Spleen (tissue), 11 donors: ENCODE results near the gene TIMM8B. TPM values are rescaled to one million over a fixed set of nuclear protein-coding genes. Genes with fewer than 3 reads are reported as not detected.

Source experiments
- DNase-seq: peaks from one replicate; pipeline ENCODE4 v3.0.0-alpha.2; 2020
- H3K27ac ChIP-seq, 8 donors: fragments of 200-600 bp; sonication (generic) in 7 of 8; 1 replicate in 4 of 8; 2 replicates in 4 of 8; pipeline versions ENCODE4 v1.5.0 to v1.8.0; 2016 to 2021; ENCODE audit warnings: inconsistent platforms in 4 of 8, mild to moderate bottlenecking in 4 of 8, moderate library complexity in 1 of 8
- H3K27me3 ChIP-seq, 7 donors: fragments of 200-600 bp; sonication (generic) in 6 of 7; replicated peaks in 1 of 7; 1 replicate in 4 of 7; 2 replicates in 3 of 7; pipeline versions ENCODE4 v1.5.0 to v1.8.0; 2016 to 2021; ENCODE audit warnings: inconsistent platforms in 3 of 7, mild to moderate bottlenecking in 1 of 7
- H3K36me3 ChIP-seq, 6 donors: fragments of 200-600 bp; sonication (generic) in 5 of 6; 1 replicate in 4 of 6; 2 replicates in 2 of 6; pipeline versions ENCODE4 v1.5.0 to v1.8.0; 2016 to 2021; ENCODE audit warnings: inconsistent platforms in 2 of 6
- H3K4me1 ChIP-seq, 6 donors: fragments of 200-600 bp; sonication (generic) in 5 of 6; 1 replicate in 3 of 6; 2 replicates in 3 of 6; pipeline versions ENCODE4 v1.5.0 to v1.8.0; 2016 to 2021; ENCODE audit warnings: inconsistent platforms in 3 of 6
- H3K4me3 ChIP-seq, 8 donors: fragments of 200-600 bp; sonication (generic) in 7 of 8; 1 replicate in 4 of 8; 2 replicates in 4 of 8; pipeline versions ENCODE4 v1.5.0 to v1.8.0; 2016 to 2021; ENCODE audit warnings: inconsistent platforms in 4 of 8, mild to moderate bottlenecking in 4 of 8, moderate library complexity in 2 of 8
- H3K9me3 ChIP-seq, 8 donors: fragments of 200-600 bp; sonication (generic) in 7 of 8; 1 replicate in 4 of 8; 2 replicates in 4 of 8; pipeline versions ENCODE4 v1.5.0 to v1.8.0; 2016 to 2021; ENCODE audit warnings: inconsistent platforms in 4 of 8
- CTCF ChIP-seq, 11 experiments: fragments of 200-600 bp in 7 of 11; fragments of 450-650 bp in 4 of 11; sonication (generic) in 4 of 11; IDR thresholded peaks in 8 of 11; conservative IDR thresholded peaks in 3 of 11; 1 replicate in 7 of 11; 2 replicates in 4 of 11; pipeline versions ENCODE4 v1.4.0 to v1.8.0; 2016 to 2021; ENCODE audit warnings: antibody characterized with exemption in 11 of 11, inconsistent platforms in 4 of 11, mild to moderate bottlenecking in 1 of 11
- POLR2A ChIP-seq, 3 donors: fragments of 450-650 bp; IDR thresholded peaks; one replicate each; pipeline ENCODE4 v1.5.1; 2017; ENCODE audit warnings: antibody characterized with exemption in 3 of 3, mild to moderate bottlenecking in 1 of 3
- POLR2AphosphoS5 ChIP-seq, 3 donors: sonication (generic); formaldehyde crosslinking; IDR thresholded peaks; one replicate each; pipeline ENCODE4 v1.5.1; 2017; ENCODE audit warnings: antibody characterized with exemption in 3 of 3
- WGBS, 5 donors: extraction: QIAGEN DNeasy Blood & Tissue Kit in 3 of 5; methylation state at CpG; one replicate each; pipeline versions ENCODE4 v1.1.5 to v1.1.7; 2013 to 2018; 5-methylcytosine and 5-hydroxymethylcytosine counted together
- intact Hi-C: fragments of 100-400 bp; cut with DNase I; formaldehyde crosslinking; loops from one replicate; pipeline ENCODE4 v1.15.0; 2023; ENCODE audit warnings: low total_unique reads
- polyA plus RNA-seq, 3 donors: library from polyadenylated mRNA; stranded (reverse); fragments of 200-250 nt; gene quantifications; one replicate each; pipeline ENCODE4 v1.2.1, GENCODE V29; 2013
- small RNA-seq, 4 donors: library from RNA; depleted of rRNA; stranded (forward); fragments of <200 nt; gene quantifications; one replicate each; pipeline ENCODE3, GENCODE V24; 2016
- total RNA-seq, 7 donors: library from RNA; depleted of rRNA in 3 of 7; stranded (reverse); fragments of >200 nt in 3 of 7; fragmentation: NEBNext Ultra II Directional in 4 of 7; extraction: Animal tissue kit (Norgen Biotek cat#: 25700) in 4 of 7; gene quantifications; one replicate each; pipeline versions ENCODE4 v1.1.0 to v1.2.1, GENCODE V29; 2016 to 2021
- donor health status: healthy with polysubstance abuse.
- donor health status: DM: no; HTN: no; CAD: no; lungs with moderate emphysema.
- donor health status: DM: no; HTN: no; CAD: no.
- donor health status: Bipolar disorder and iron deficiency.
- donor health status: healthy.
- donor health status: DM: no; HTN: no; CAD: no.
- donor health status: DM: yes; HTN: yes; CAD: no.

TIMM8B gene
- total and polyA plus RNA-seq, 10 donors: 16.8 to 98.9 (median 34.4) TPM

- TF ChIP-seq CTCF (IDR thresholded peaks at IDR 0.05 in 8 of 11, conservative IDR thresholded peaks at IDR 0.05 in 3 of 11): no peak
- no peak for TF ChIP-seq POLR2A (IDR thresholded peaks at IDR 0.05)
- TF ChIP-seq POLR2AphosphoS5 (IDR thresholded peaks at IDR 0.05): no peak
These were observed 43.6 kb downstream of the TIMM8B start for GRCh38 chr11:112042961-112043304.

GRCh38 chr11:112042161-112042960 lies 44.2 kb downstream of the TIMM8B start:
- TF ChIP-seq POLR2A (IDR thresholded peaks at IDR 0.05): no peak
- TF ChIP-seq POLR2AphosphoS5 (IDR thresholded peaks at IDR 0.05): no peak
- TF ChIP-seq CTCF (IDR thresholded peaks at IDR 0.05 in 8 of 11, conservative IDR thresholded peaks at IDR 0.05 in 3 of 11): no peak
- intact Hi-C loops: no loop called here
- Histone ChIP-seq H3K36me3 (peaks cover 0 to 100% (median 69%) of the 10 kb centered on the region in 6 donors), H3K27me3 (no peaks in the 10 kb centered on the region), H3K4me3 (no peak overlapping the region), H3K9me3 (peaks cover 0 to 2% (median 0%) of the 10 kb centered on the region in 8 donors), H3K27ac (no peak overlapping the region), H3K4me1 (no peaks in the 10 kb centered on the region)
- 53 to 58% (median 57%) methylated on average over 6 of the region's 6 CpGs for WGBS, 5 donors
- DNase-seq: no peak

More at GRCh38 chr11:112042961-112043304, 43.6 kb downstream of the TIMM8B start:
- 96 to 100% (median 96%) methylated on average over 2 of the region's 2 CpGs for WGBS, 5 donors
- H3K36me3 ChIP-seq: peaks cover 0 to 100% (median 66%) of the 10 kb centered on the region in 6 donors
- no peak overlapping the region for H3K27ac ChIP-seq
- H3K4me3 ChIP-seq: no peak overlapping the region
- no peaks in the 10 kb centered on the region for H3K27me3 ChIP-seq
- H3K9me3 ChIP-seq: peaks cover 0 to 6% (median 0%) of the 10 kb centered on the region in 8 donors
- peaks cover 0 to 2% (median under 1%) of the 10 kb centered on the region in 6 donors for H3K4me1 ChIP-seq
- intact Hi-C loops: no loop called here
- DNase-seq: no peak

GRCh38 chr11:112037527-112037926 lies 49.0 kb downstream of the TIMM8B start:
- intact Hi-C loops: no loop called here
- H3K4me1 ChIP-seq: no peaks in the 10 kb centered on the region
- H3K27ac ChIP-seq: no peak overlapping the region
- DNase-seq: no peak
- H3K36me3 ChIP-seq: peaks cover 0 to 99% (median 62%) of the 10 kb centered on the region in 6 donors
- H3K9me3 ChIP-seq: no peaks in the 10 kb centered on the region
- no peaks in the 10 kb centered on the region for H3K27me3 ChIP-seq
- TF ChIP-seq POLR2A (IDR thresholded peaks at IDR 0.05): no peak
- TF ChIP-seq CTCF (IDR thresholded peaks at IDR 0.05 in 8 of 11, conservative IDR thresholded peaks at IDR 0.05 in 3 of 11): no peak
- no peak for TF ChIP-seq POLR2AphosphoS5 (IDR thresholded peaks at IDR 0.05)
- H3K4me3 ChIP-seq: no peak overlapping the region

Small RNA genes within 50 kb of the gene (small RNA-seq; reads per million reads assigned to genes)
- gene AP000907.3: 0 reads per million in 4 donors

Other genes with a start within 250 kb of the TIMM8B start
- 10 to 100 TPM; 24.6 to 57.5 (median 27.5) TPM for gene ALG9, start 215.2 kb downstream of the TIMM8B start, total RNA-seq
- gene ALG9, start 215.2 kb downstream of the TIMM8B start, polyA plus RNA-seq: 10 to 100 TPM in 2 of 3 donors, 1 to 10 TPM in 1; 9.0 to 25.7 (median 13.9) TPM
- 1 to 10 TPM; 1.9 to 4.0 (median 3.6) TPM for gene FDXACB1, start 207.6 kb downstream of the TIMM8B start, total RNA-seq
- gene FDXACB1, start 207.6 kb downstream of the TIMM8B start, polyA plus RNA-seq: 1 to 10 TPM; 3.5 to 4.1 (median 3.7) TPM
- gene CFAP68, start 207.2 kb downstream of the TIMM8B start, total RNA-seq: 10 to 100 TPM in 6 of 7 donors, 1 to 10 TPM in 1; 9.4 to 15.3 (median 12.4) TPM
- gene CFAP68, start 207.2 kb downstream of the TIMM8B start, polyA plus RNA-seq: 10 to 100 TPM; 18.5 to 37.1 (median 29.4) TPM
- gene CRYAB, start 175.0 kb downstream of the TIMM8B start, total RNA-seq: 10 to 100 TPM; 11.2 to 78.7 (median 51.2) TPM
- gene CRYAB, start 175.0 kb downstream of the TIMM8B start, polyA plus RNA-seq: 10 to 100 TPM; 26.1 to 63.3 (median 58.5) TPM
- 1 to 10 TPM in 3 of 7 donors, under 1 TPM in 2, not detected in 2; 0.60 to 1.9 (median 1.4) TPM for gene HSPB2, start 174.0 kb downstream of the TIMM8B start, total RNA-seq
- gene HSPB2, start 174.0 kb downstream of the TIMM8B start, polyA plus RNA-seq: 1 to 10 TPM; 2.8 to 6.0 (median 3.4) TPM
- gene C11orf52, start 167.8 kb downstream of the TIMM8B start, total RNA-seq: 1 to 10 TPM in 2 of 7 donors, under 1 TPM in 3, not detected in 2; 0.32 to 1.5 (median 0.44) TPM
- under 1 TPM; 0.52 to 0.86 (median 0.74) TPM for gene C11orf52, start 167.8 kb downstream of the TIMM8B start, polyA plus RNA-seq
- 10 to 100 TPM in 2 of 7 donors, 1 to 10 TPM in 5; 1.7 to 14.4 (median 7.5) TPM for gene DIXDC1, start 149.4 kb downstream of the TIMM8B start, total RNA-seq
- 1 to 10 TPM in 1 of 3 donors, under 1 TPM in 2; 0.78 to 1.2 (median 0.89) TPM for gene DIXDC1, start 149.4 kb downstream of the TIMM8B start, polyA plus RNA-seq
- gene DLAT, start 61.3 kb downstream of the TIMM8B start, total RNA-seq: 10 to 100 TPM; 17.5 to 22.9 (median 19.2) TPM
- gene DLAT, start 61.3 kb downstream of the TIMM8B start, polyA plus RNA-seq: 10 to 100 TPM in 2 of 3 donors, 1 to 10 TPM in 1; 8.1 to 13.0 (median 10.2) TPM
- 1 to 10 TPM in 4 of 7 donors, under 1 TPM in 3; 0.38 to 2.2 (median 1.3) TPM for gene PIH1D2, start 12.7 kb downstream of the TIMM8B start, total RNA-seq
- under 1 TPM; 0.18 to 0.70 (median 0.63) TPM for gene PIH1D2, start 12.7 kb downstream of the TIMM8B start, polyA plus RNA-seq
- 10 to 100 TPM; 11.3 to 21.6 (median 13.4) TPM for gene NKAPD1, start 12.5 kb downstream of the TIMM8B start, total RNA-seq
- 10 to 100 TPM; 10.1 to 15.7 (median 13.7) TPM for gene NKAPD1, start 12.5 kb downstream of the TIMM8B start, polyA plus RNA-seq
- gene SDHD, start 117 bp upstream of the TIMM8B start, total RNA-seq: 10 to 100 TPM; 77.3 to 99.9 (median 90.7) TPM
- 100 to 1,000 TPM in 2 of 3 donors, 10 to 100 TPM in 1; 73.7 to 121 (median 114) TPM for gene SDHD, start 117 bp upstream of the TIMM8B start, polyA plus RNA-seq
- gene IL18, start 77.3 kb upstream of the TIMM8B start, total RNA-seq: 10 to 100 TPM; 38.5 to 83.5 (median 63.8) TPM
- gene IL18, start 77.3 kb upstream of the TIMM8B start, polyA plus RNA-seq: 10 to 100 TPM; 44.9 to 77.5 (median 47.8) TPM
- gene TEX12, start 80.6 kb upstream of the TIMM8B start, total RNA-seq: 1 to 10 TPM in 2 of 7 donors, not detected in 5; 1.2 to 2.9 TPM
- under 1 TPM; 0.16 to 0.57 (median 0.18) TPM for gene TEX12, start 80.6 kb upstream of the TIMM8B start, polyA plus RNA-seq
- gene BCO2, start 88.8 kb upstream of the TIMM8B start, total RNA-seq: 1 to 10 TPM; 3.3 to 7.8 (median 3.8) TPM
- 1 to 10 TPM; 1.6 to 4.8 (median 2.6) TPM for gene BCO2, start 88.8 kb upstream of the TIMM8B start, polyA plus RNA-seq
- gene PTS, start 139.7 kb upstream of the TIMM8B start, total RNA-seq: 10 to 100 TPM; 19.5 to 31.8 (median 23.7) TPM
- gene PTS, start 139.7 kb upstream of the TIMM8B start, polyA plus RNA-seq: 10 to 100 TPM; 19.5 to 23.0 (median 22.4) TPM
- not detected for gene PLET1, start 174.1 kb upstream of the TIMM8B start, total RNA-seq
- not detected for gene PLET1, start 174.1 kb upstream of the TIMM8B start, polyA plus RNA-seq